HG02852 (cell line): ENCODE results near the gene EPN1.

Experiments
- ATAC-seq: cut with Tn5 transposase; IDR thresholded peaks from one replicate; pipeline ENCODE4 v1.9.1; 2021; ENCODE audit warnings: mild to moderate bottlenecking, moderate library complexity; ENCODE audit not compliant: unreplicated experiment

Gene EPN1

GRCh38 chr19:55678121-55678671, 3.2 kb downstream of the EPN1 start:
- ATAC-seq: peak; percentile 68

DNA sequence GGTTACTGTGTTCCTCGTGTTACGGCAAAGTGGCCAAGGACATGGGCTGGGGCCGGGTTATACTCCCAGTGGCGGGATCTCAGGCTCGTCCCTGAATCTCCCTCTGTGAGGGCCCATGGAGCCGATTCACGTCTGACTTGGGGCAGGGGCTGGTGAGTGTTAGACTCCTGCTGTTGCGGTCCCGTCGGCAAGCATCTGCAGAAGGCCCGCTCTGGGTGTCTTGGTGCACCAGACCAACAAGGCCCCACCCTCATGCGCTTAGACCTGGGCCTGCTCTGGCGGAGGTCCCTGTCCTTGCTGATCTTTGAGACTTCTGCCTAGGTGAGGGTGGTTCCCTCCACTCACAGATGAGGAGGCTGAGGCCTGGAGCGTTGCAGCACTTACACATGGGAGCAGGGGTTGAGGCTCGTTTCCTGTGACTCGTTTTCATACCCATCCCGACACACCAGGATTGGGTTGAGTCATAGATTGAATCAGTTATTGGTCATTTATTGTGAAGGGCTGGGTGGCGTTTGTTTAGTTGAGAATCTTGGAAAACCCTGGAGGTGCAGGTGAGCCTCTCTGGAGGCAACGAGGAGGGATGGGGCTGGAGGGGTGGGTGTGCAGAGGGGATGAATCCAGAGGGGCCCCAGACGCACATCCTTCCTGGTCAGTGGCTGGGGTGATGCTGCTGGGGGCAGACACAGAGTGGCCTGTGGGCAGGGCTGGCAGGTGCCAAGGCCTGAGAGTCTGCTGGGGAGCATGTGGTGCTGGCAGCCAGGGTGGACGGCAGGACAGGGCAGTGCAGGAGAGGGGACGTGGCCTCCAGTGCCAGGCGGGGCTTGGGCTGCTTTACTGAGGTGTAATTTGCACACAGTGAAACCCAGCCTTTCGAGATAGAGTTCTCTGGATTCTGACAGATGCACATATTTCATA, 4.6 kb downstream of the EPN1 start:
- no peak for ATAC-seq

GRCh38 chr19:55680339-55681130, 5.5 kb downstream of the EPN1 start:
- no peak for ATAC-seq

GRCh38 chr19:55681131-55682092, 6.4 kb downstream of the EPN1 start:
- ATAC-seq: no peak

- no peak for ATAC-seq
These were observed 8.6 kb downstream of the EPN1 start for GRCh38 chr19:55683449-55684261.

GRCh38 chr19:55684946-55685681, 10.1 kb downstream of the EPN1 start:
- no peak for ATAC-seq

DNA sequence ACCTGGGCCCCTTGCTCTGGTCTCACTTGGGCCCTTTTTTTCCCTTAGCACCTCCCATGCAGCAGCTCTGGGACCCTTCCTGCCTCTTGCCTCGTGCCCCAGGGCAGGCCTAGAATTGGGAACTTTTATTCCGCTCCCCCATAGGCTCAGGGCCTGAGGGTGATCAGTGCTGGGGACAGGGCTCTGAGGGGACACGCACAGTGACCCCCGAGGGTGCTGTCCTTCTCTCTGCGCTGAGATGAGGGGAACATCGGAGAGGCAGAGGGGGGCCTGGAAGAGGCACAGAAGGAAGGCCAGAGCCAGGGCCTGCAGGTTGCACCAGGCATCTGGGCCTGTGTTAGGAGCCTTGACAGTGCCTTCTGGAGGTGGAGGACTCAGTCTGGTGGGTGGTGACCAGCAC, 10.8 kb downstream of the EPN1 start:
- no peak for ATAC-seq

- ATAC-seq: no peak
These were observed 11.5 kb downstream of the EPN1 start for GRCh38 chr19:55686311-55687050.

DNA sequence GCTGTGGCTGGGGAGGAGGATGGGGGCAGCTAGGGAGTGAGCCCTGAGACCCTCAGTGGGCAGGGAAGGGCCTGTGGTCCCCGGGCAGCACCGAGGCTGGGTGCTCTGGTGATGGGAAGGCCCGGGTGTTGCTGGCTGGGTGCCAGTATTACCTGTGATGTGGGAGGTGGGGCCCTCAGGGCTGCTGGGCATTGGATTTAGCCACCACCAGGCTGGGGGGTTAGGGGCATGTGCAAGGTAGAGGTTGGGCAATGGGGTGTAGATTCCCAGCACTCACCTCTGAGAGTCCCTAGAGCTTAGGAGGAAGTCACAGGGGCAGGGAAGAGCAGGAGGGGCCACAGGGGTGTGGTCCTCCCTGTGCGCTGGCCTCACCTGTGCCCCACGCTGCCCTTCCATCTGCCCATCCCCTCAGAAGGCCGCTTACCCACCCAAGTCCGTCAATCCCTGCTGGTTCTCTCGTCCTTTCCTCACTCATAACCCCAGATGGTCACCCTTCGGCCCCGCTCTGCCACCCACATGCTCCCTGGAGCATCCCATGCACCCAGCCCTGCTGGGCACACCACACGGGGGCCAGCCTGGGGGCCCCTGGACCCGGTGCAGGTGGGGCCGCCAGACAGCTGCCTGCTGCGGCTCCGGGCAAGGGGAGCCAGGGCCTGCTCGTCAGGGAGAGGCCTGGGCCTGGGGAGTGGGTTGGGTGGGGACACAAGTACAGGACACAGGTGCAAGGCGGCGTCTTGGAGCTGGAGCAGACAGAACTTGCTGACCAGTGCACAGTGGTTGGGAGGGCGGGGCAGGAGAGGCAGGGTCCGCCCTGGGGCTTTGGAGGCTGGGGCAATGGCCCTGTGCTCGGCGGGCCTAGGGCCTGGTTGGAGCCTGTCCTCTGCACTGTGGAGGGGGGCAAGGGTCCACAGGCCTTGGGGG, 12.5 kb downstream of the EPN1 start:
- no peak for ATAC-seq

DNA sequence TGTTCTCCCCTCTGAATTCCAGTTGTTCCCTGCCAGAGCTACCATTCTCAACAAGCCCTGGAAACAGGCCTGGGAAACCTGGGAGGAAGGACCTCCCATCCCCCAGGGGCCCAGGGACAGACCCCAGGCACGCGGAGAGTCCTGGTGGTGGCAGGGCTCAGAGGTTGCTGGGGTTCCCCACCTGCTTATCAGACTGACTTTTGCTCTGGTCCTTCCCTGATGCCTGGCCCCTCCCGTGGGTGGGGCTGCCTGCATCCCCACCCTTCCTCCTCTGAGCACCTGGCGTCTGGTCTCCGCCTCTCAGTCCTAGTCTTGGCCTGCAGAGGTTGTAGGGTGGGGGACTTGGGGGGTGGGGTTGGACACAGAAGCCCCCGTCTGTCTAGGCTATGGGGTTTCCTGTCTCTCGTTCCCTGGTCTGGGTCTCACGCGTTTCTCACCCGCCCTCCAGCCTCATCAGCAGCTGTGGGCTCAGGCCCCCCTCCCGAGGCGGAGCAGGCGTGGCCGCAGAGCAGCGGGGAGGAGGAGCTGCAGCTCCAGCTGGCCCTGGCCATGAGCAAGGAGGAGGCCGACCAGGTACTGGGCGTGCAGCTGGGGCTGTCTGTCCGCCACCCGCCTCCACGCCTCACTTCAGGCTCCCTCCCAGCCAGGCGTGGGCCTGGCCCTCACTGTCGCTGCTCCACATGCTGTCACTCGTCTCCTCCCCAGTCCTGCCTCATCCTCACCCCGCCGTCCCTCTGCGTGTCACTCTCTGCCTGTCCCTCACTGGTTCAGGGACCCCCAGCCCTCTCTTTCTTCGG, 13.6 kb downstream of the EPN1 start:
- ATAC-seq: no peak

DNA sequence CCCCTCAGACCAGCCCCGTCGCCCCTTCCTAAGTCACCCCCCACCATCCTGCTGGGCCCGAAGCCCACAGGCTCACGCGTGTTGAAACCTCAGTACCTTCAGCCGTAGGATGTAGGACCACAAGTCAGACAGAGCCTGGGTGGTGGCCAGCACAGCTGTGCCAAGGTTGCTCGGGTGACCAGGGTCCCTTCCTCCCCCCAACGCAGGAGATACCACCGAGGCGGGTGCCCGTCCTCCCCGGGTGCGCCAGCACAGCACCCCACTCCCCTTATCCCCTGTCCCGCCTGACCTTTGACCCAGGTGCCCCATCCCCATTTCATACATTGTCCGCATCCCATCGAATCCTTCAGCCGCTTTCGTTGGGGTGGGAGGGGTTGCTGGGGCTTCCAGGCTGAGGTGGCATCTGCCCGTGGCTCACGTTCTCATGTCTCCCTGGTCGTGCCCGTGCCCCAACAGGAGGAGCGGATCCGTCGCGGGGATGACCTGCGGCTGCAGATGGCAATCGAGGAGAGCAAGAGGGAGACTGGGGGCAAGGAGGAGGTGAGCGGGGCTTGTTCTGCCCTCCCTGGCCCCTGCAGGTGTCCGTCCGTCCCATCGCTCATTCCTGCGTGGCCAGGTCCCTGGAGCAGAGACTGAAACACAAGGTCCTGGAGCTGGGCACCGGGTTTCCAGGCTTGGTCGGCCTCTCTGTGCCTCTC, 14.5 kb downstream of the EPN1 start:
- ATAC-seq: no peak

DNA sequence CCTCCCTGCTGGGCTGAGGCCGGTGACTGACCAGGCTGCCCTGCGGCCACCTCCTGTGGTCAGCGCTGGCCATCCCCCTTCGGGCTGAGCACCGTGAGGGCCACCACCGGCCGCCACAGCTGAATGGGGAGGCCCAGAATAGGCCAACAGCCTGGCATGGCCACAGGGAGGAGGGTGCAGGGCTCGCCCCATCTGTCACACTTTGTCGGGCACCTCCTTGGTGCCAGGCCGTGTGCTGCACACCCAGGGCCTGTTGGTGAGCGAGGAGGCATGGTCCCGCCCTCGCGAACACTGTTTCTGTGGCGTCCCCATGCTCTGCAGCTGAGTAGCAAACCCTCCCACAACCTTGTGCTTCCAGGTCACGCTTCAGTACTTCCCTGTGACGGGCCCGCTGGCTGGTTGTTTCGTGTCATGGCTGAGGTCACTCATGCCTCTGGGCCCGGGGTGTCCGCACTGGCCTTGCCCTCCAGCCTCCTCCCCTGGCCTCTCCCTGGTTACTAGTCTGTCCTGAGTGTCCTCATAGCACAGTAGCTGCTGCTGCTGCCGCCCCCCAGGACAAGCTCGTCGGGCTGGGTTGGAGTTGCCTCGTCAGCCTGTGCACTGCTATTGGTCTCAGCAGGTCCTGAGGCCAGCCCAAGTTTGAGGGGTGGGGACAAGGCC, 15.2 kb downstream of the EPN1 start:
- no peak for ATAC-seq

- ATAC-seq: no peak
These were observed 15.9 kb downstream of the EPN1 start for GRCh38 chr19:55690769-55691545.
